GM19463 (cell line): ENCODE data around the gene MT1B.
"Not testable (repeated sequence)": the region's sequence is repeated elsewhere in the genome, so short reads cannot be mapped to it uniquely, and the experiment has no call there.

Experiments
- ATAC-seq: cut with Tn5 transposase; IDR thresholded peaks from one replicate; pipeline ENCODE4 v1.9.1; 2021; ENCODE audit warnings: mild to moderate bottlenecking, moderate library complexity; ENCODE audit not compliant: unreplicated experiment

Gene MT1B

DNA sequence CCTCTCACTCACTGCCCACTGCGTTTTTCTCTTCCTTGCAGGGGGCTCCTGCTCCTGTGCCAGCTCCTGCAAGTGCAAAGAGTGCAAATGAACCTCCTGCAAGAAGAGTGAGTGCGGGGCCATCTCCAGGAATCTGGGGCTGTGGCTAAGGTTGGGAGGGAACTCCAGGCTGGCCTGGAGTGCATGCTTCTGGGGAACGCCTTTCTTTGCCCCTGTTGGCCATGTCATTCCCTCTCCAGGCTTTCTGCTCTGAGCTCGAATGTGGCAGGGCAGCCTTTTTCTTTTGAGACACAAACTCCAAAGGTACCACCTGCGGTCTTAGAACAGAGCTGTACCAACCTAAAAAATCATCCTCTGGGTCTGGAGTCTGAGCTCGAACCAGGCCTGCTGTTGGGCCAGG is 33.5 kb upstream of the MT1B start:
- ATAC-seq, result no peak

DNA sequence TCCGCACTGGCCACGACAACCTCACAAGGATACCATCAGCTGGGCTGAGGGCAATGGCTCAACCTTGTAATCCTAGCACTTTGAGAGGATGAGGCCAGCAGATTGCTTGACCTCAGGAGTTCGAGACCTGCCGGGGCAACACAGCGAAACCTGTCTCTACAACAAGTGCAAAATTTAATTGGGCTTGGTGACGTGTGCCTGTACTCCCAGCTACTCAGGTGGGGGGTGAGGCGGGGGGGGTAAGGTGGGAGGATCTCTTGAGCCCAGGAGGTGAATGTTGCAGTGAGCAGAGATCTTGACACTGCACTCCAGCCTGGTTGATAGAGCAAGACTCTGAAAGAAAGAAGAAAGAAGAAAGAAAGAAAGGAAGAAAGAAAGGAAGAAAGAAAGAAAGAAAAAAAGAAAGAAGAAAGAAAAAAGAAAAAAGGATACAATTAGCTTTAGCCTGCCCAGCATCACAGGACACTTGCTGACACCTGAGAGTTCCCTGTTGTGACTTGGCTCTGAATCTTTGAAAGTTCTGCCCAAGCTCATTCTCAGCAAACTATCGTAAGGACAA is 31.3 kb upstream of the MT1B start:
- ATAC-seq, result no peak

DNA sequence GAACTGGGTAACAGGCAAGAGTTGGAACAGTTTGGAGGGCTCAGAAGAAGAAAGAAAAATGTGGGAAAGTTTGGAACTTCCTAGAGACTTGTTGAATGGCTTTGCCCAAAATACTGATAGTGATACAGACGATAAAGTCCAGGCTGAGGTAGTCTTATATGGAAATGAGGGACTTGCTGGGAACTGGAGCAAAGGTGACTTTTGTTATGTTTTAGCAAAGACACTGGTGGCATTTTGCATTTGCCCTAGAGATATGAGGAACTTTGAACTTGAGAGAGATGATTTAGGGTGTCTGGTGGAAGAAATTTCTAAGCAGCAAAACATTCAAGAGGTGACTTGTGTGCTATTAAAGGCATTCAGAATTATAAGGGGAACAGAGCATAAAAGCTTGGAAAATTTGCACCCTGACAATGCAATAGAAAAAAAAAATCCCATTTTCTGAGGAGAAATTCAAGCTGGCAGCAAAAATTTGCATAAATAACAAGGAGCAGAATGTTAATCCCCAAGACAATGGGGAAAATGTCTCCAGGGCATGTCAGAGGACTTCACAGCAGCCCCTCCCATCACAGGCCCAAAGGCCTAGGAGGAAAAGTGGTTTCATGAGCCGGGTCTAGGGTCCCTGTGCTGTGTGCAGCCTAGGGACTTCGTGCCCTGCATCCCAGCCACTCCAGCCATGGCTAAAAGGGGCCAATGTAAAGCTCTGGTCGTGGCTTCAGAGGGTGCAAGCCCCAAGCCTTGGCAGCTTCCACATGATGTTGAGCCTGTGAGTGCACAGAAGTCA is 29.8 kb upstream of the MT1B start:
- ATAC-seq, result not testable (repeated sequence)

DNA sequence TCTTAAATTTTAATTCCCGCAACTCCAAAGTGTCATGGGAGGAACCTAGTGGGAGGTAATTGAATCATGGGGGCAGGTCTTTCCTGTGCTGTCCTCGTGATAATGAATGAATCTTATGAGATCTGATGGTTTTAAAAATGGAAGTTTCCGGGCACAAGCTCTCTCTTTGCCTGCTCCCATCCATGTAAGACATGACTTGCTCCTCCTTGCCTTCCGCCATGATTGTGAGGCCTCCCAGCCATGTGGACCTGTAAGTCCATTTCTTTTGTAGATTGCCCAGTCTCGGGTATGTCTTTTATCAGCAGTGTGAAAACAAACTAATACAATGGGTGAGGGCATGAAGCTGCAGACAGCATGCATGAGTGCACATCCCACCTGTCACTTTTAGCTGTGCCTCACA is 28.5 kb upstream of the MT1B start:
- ATAC-seq, result not testable (repeated sequence)

DNA sequence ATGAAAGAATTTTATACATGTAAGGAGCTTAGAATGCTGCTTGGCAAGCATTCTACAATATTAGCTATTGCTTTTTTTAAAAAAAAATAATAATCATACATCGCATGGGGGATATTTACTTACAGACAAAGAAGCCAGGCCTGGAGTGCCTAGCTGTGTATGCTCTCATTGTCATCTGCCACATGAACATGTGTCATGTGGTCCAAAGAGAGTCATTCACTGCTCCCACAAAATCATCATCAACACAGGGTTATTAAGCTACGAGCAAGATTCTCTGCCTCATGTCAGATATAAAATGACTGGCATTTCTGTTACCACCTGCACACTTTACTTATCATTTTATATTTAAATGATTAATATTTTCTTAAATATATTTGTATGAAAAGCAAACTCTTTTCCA is 28.0 kb upstream of the MT1B start:
- ATAC-seq, result no peak

DNA sequence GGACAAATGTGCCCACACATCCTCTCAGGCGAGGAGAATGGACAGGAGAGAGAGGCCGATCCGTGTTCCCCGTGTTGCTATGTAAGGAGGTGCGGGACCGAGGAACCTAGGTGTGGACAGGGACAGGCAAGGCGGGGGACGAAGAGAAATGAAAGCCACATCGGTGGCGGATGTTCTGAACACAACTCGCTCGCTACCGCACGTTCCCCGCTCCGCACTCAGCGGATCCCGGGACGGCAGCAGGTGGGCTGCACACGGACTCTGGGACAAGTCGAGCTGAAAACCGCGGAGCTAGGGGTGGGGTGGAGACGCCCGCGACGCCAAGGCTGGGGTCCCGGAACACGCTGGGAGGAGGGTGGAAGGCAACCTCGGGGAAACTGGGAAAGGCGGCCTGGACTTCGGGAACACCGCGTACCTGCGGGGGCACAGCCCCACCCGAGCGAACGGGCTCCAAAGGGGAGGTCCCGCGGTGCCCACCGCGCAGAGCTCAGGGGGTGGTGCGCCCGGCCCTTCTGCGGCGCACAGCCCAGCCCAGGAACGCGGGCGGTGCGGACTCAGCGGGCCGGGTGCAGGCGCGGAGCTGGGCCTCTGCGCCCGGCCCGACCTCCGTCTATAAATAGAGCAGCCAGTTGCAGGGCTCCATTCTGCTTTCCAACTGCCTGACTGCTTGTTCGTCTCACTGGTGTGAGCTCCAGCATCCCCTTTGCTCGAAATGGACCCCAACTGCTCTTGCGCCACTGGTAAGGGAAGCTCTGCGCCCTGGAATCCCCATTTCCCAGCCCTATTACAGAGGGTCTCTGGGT is 26.3 kb upstream of the MT1B start, which contains the start of gene MT1E:
TSS of gene MT1E (plus strand) at position 642 of the 803 bp plus-strand sequence. CDS start at position 713, 71 bp downstream.
- ATAC-seq, result peak; percentile 78

DNA sequence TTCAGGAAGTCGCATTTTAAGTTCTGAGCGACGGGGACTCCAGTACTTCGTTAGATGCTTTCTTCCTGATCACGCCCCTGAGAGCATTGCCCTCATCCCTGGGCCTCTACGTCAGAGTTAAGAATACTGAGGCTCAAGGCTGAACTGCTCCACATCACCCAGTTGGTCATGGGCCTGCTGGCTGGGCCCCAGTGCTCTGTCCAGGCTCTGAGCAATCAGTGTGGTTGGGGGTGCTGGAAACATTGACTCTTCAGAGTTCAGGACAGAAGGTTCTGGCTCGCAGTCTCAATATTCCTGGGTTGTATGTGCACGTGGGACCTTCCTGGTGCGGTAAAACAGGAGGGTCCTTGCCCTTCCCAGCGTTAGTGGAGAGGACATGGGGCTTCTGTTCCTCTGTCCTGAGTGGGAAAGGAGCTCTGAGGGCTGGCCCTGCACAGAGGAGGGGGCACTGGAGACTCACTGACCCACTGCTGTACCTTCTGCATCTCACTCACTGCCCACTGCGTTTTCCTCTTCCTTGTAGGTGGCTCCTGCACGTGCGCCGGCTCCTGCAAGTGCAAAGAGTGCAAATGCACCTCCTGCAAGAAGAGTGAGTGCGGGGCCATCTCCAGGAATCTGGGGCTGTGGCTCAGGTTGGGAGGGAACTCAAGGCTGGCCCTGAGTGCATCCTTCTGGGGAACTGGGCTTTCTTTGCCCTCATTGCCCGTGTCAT is 25.6 kb upstream of the MT1B start:
- ATAC-seq, result peak; percentile 11

DNA sequence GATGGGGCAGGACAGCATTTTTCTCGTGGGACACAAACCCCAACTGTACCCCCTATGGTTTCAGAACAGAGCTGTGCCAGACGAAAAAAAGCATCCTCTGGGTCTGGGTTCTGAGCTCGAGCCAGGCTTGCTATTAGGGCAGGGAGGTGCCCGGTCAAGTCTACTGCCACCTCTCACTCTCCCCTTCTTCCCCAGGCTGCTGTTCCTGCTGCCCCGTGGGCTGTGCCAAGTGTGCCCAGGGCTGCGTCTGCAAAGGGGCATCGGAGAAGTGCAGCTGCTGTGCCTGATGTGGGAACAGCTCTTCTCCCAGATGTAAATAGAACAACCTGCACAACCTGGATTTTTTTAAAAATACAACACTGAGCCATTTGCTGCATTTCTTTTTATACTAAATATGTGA is 25.0 kb upstream of the MT1B start:
- ATAC-seq, result no peak

DNA sequence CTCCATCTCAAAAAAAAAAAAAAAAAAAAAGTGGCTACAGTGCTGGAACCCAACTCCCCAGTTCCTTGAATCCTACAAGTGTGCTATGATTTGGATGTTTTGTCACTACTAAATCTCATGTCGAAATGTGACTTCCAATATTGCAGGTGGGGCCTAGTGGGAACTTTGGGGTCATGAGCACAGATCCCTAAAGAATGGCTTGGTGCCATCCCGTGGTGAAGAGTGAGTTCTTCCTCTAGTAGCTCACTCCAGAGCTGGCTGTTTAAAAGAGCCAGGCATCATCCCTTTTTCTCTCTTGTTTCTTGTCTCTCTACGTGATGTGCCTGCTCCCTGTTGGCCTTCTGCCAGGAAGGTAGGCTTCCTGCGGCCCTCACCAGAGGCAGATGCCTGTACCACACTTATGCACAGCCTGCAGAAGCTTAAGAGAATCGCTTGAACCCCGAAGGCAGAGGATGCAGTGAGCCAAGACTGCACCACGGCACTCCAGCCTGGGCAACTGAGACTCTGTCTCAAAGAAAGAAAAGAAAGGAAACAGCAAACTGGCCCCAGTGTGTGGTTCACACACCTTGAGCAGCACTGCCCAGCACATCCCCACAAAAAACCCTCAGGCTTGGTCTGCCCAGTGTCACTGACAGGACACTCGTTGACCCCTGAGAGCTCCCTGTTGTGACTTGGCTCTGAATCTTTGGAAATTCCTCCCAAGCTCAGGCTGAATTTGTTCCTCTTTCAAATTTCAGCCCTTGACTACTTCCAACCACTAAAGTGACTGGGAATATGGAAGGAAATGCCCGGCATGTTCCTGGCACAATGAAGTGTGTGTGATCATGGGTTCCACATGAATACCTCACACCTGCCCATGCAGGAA is 23.0 kb upstream of the MT1B start:
- no peak for ATAC-seq

DNA sequence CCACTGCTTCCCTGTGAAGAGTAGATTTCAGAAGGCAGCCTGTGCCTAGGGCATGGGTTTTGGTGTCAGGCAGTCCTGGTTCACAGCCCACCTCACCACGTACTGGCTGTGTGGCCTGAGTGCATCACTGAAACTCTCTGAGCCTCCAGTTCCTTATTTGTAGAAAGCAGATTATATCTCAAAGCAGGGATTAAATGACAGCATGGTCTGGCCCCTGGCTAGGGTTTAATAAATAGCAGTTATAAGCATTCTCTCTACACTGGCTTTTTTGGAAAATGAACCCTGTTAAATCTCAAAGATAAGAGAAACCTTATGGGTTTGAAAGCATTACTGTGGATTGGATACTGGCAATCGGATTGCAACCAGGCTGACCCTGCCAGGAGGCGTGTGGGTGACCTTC is 22.2 kb upstream of the MT1B start:
- ATAC-seq, result no peak

DNA sequence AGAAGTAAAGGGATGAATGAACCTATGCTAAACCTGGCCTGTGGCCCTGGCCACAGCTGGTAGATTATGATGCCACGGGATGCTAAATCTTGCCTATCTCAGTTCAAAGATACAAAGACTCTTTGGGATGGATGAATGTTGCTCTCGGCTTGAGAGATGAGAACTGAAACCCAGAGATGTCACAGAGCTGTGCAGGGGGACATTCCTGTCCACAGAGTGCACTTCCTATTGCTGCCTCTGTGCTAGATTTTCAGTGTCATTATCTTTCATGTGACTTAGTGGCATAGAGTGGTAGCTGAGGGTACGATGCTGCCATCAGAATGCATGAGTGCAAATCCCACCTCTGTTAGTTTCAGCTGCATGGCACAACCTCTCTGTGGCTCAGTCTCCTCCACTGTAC is 21.6 kb upstream of the MT1B start:
- peak; percentile 69 for ATAC-seq

DNA sequence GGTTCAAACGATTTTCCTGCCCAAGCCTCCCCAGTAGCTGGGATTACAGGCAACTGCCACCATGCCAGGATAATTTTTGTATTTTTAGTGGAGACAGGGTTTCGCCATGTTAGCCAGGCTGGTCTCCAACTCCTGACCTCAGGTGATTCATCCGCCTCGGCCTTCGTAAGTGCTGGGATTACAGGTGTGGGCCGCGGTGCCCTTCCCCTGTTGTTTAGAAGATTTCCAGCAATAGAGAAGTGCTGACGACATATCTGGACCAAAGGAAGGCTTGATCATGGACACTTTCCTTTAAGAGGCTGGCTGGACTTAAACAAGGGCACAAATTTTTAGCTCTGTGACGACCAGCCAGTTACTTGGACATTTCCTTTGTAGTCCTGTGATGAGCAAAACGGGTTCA is 20.5 kb upstream of the MT1B start:
- ATAC-seq, result no peak

DNA sequence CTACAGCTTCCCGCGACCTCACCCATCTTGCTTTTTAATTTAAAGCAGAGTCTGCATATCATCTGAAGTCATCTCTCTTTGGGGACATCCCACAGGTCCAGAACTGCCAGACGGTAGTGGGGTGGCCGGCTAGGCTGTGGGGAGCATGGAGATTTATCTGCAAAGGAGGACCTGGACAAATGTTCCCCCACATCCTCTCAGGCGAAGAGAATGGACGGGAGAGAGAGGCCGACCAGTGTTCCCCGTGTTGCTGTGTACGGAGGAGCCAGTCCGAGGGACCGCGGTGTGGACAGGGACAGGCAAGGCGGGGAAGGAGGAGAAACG is 19.9 kb upstream of the MT1B start:
- no peak for ATAC-seq

DNA sequence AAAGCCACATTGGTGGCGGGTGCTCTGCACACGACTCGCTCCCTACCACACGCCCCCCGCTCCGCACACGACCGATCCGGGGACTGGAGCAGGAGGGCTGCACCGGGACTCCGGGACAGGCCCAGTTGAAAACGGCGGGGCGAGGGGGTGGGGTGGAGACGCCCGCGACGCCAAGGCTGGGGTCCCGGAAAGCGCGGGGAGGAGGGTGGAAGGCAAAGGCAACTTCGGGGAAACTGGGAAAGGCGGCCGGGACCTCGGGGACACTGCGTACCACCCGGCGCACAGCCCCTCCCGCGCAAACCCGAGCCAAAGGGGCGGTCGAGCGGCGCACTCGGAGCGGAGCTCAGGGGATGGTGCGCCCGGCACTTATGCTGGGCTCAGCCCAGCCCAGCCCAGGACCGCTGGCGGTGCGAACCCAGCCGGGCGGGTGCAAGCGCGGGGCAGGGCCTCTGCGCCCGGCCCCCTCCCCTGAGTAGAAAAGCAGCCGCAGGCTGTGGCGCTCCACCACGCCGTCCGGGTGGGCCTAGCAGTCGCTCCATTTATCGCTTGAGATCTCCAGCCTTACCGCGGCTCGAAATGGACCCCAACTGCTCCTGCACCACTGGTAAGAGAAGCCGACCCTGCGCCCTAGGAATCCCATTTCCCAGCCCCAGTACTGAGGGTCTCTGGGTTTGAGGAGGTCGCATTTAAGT is 19.4 kb upstream of the MT1B start, which contains the start of gene MT1M:
TSS of gene MT1M (plus strand) at position 504 of the 692 bp plus-strand sequence. CDS start at position 577, 73 bp downstream.
- no peak for ATAC-seq

DNA sequence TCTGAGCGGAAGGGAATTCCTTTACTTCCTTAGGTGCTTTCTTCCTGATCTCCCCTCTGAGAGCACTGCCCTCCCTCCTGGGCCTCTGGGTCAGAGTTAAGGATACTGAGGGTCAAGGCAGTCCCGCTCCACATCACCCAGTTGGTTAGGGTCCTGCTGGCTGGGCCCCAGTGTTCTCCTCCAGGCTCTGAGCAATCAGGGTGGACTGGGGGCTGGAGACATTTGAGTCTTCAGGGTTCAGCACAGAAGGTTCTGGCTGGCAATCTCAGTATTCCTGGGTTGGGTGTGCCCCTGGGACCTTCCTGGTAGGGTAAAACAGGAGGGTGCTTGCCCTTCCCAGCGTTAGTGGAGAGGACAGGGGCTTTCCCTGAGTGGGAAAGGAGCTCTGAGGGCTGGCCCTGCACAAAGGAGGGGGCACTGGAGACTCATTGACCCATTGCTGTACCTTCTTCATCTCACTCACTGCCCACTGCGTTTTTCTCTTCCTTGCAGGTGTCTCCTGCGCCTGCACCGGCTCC is 18.8 kb upstream of the MT1B start:
- no peak for ATAC-seq

DNA sequence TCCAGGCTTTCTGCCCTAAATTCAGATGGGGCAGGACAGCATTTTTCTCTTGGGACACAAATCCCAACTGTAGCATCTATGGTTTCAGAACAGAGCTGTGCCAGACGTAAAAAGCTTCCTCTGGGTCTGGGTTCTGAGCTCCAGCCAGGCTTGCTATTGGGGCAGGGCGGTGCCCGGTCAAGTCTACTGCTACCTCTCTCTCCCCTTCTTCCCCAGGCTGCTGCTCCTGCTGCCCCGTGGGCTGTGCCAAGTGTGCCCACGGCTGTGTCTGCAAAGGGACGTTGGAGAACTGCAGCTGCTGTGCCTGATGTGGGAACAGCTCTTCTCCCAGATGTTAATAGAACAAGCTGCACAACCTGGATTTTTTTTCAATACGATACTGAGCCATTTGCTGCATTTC is 18.2 kb upstream of the MT1B start:
- ATAC-seq, result no peak

DNA sequence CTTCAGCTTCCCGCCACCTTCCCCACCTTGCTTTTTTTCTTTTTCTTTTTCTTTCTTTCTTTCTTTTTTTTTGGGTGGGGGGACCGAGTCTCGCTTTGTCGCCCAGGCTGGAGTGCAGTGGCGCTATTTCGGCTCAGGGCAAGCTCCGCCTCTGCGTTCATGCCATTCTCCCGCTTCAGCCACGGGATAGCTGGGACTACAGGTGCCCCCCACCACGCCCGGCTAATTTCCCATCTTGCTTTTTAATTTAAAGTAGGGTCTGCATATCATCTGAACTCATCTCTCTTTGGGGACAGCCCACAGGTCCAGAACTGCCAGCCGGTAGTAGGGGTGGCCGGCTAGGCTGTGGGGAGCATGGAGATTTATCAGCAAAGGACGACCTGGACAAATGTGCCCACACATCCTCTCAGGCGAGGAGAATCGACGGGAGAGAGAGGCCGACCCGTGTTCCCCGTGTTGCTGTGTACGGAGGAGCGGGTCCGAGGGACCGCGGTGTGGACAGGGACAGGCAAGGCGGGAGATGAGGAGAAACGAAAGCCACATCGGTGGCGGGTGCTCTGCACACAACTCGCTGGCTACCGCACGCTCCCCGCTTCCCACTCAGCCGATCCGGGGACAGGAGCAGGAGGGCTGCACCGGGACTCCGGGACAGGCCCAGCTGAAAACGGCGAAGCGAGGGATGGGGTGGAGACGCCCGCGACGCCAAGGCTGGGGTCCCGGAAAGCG is 16.8 kb upstream of the MT1B start:
- ATAC-seq, result no peak

DNA sequence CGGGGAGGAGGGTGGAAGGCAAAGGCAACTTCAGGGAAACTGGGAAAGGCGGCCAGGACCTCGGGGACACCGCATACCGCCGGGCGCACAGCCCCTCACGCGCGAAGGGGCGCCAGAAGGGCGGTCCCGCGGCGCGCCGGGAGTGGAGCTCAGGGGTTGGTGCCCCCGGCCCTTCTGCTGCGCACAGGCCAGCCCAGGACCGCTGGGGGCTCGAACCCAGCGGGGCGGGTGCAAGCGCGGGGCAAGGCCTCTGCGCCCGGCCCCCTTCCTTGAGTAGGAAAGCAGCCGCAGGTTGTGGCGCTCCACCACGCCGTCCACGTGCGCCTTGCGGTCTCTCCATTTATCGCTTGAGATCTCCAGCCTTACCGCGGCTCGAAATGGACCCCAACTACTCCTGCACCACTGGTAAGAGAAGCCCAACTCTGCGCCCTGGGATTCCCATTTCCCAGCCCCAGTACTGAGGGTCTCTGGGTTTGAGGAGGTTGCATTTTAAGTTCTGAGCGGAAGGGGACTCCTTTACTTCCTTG is 16.2 kb upstream of the MT1B start:
- ATAC-seq, result no peak
